NK-92 treated with Interleukin-12 subunit alpha and Interleukin-12 subunit beta, amount 100 ng/mL, for 24 hours (cell line): Measurements from ENCODE around the gene STX1B.
"Not testable (repeated sequence)": the region's sequence is repeated elsewhere in the genome, so short reads cannot be mapped to it uniquely, and the experiment has no call there.

Experiments used
- DNase-seq: peaks from one replicate; lab custom pipeline; 2025; lab: John Stamatoyannopoulos, UW

The STX1B gene

GRCh38 chr16:30951750-30952149, 58.7 kb downstream of the STX1B start:
- DNase-seq: no peak

GRCh38 chr16:30951193-30951592, 59.2 kb downstream of the STX1B start:
- DNase-seq: no peak

- no peak for DNase-seq
Measured at GRCh38 chr16:30950516-30951065, 59.8 kb downstream of the STX1B start.

GRCh38 chr16:30949650-30950515, 60.6 kb downstream of the STX1B start:
- no peak for DNase-seq

- no peak for DNase-seq
Measured at GRCh38 chr16:30948667-30949649, 61.5 kb downstream of the STX1B start, which contains the start of gene ORAI3. TSS of gene ORAI3 (plus strand) at chr16:30949068. CDS start at chr16:30949290, 222 bp downstream.

GRCh38 chr16:30947859-30948666, 62.4 kb downstream of the STX1B start:
- DNase-seq: no peak

- no peak for DNase-seq
Measured at GRCh38 chr16:30947541-30947858, 62.9 kb downstream of the STX1B start.

- no peak for DNase-seq
Measured at GRCh38 chr16:30946671-30947540, 63.5 kb downstream of the STX1B start.

GRCh38 chr16:30944352-30944751, 66.1 kb downstream of the STX1B start:
- DNase-seq: no peak

- DNase-seq: no peak
Measured at GRCh38 chr16:30942426-30942806, 68.0 kb downstream of the STX1B start.

GRCh38 chr16:30941600-30942425, 68.6 kb downstream of the STX1B start:
- peak; percentile 57 for DNase-seq

- not testable (repeated sequence) for DNase-seq
Measured at GRCh38 chr16:30939571-30939970, 70.9 kb downstream of the STX1B start.
